Skin epidermis (tissue), 12 donors: ENCODE results near the gene XIRP2.
"Not testable (repeated sequence)": the region's sequence is repeated elsewhere in the genome, so short reads cannot be mapped to it uniquely, and the experiment has no call there.

Experiments used
- H3K27ac ChIP-seq, 21 experiments: fragments of 200-600 bp; sonication (generic) in 11 of 21; one replicate each; pipeline ENCODE4 v1.5.0; 2020; ENCODE audit warnings: mild to moderate bottlenecking in 3 of 21, inconsistent platforms in 2 of 21, moderate library complexity in 2 of 21
- H3K4me3 ChIP-seq, 7 experiments: fragments of 200-600 bp; sonication (generic) in 2 of 7; one replicate each; pipeline ENCODE4 v1.5.0; 2020; ENCODE audit warnings: inconsistent platforms in 2 of 7, mild to moderate bottlenecking in 2 of 7, moderate library complexity in 1 of 7

Gene XIRP2

DNA sequence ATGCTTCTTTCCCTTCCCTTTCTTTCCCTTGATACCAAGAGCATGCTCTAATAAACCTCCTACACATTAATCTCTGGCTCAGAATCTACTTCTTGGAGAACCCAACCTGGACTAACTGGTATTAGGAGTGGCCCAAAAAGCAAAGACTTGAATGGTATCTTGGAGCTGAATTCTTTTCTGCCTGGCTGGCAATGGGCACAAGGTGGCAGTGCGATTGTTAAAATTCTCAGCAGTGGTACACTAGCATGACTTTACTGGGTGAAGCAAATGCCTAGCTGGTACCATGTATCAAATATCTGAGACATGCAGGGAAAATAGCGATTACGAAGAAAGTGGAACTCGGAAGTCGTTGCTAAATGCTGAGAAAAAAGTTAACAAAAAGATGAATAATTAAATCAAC, 376.1 kb downstream of the XIRP2 start:
- Histone ChIP-seq H3K4me3 (no peak overlapping the region), H3K27ac (no peak overlapping the region)

DNA sequence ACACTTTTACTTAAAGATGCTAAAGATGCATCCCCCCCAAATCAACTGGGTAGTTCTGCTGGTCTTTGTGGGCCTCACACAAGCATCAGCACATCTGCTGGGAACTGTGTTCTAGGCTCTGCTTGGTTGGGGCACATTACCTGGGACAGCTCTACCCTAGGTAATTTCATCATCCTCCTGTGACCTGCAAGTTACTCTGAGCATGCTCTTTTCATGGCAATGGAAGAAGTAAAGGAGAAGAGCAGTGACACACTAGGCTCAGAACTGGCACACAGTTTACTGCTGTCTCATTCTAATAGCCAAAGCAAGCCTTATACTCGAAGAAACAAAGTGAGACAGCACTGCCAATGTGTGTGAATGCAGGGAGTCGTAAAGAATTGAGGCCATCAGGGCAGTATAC, 376.7 kb downstream of the XIRP2 start:
- Histone ChIP-seq H3K4me3 (no peak overlapping the region), H3K27ac (no peak overlapping the region)

DNA sequence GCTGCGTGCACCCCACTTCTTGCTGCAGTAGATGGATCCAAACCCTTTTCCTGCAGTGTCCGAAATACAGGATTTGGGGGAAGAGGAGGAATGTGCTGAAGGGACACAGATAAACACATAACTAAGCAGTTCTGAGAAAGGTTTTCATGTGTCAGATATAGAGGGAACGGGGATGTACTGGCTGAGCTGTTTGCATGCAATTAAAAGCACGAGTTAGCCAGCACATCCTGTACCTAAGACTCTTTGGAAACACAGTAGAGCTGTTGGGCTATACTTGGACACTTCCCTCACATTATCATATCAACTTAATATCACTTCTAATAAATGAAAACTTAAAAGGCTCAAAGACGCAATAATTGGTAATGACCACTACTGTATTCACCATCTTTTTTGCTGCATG, 377.4 kb downstream of the XIRP2 start:
- H3K27ac ChIP-seq: no peak overlapping the region

DNA sequence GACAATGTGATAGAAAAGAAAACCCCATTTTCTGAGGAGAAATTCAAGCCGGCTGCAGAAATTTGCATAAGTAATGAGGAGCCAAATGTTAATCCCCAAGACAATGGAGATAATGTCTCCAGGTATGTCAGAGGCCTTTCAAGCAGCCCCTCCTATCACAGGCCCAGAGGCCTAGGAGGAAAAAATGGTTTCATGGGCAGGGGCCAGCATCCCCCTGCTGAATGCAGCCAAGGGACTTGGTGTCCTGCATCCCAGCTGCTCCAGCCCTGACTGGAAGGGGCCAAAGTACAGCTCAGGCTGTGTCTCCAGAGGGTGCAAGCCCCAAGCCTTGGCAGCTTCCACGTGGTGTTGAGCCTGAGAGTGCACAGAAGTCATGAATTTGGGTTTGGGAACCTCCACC, 380.0 kb downstream of the XIRP2 start:
- H3K27ac ChIP-seq: not testable (repeated sequence)

More for the DNA sequence above, 377.4 kb downstream of the XIRP2 start:
- H3K4me3 ChIP-seq: no peak overlapping the region

DNA sequence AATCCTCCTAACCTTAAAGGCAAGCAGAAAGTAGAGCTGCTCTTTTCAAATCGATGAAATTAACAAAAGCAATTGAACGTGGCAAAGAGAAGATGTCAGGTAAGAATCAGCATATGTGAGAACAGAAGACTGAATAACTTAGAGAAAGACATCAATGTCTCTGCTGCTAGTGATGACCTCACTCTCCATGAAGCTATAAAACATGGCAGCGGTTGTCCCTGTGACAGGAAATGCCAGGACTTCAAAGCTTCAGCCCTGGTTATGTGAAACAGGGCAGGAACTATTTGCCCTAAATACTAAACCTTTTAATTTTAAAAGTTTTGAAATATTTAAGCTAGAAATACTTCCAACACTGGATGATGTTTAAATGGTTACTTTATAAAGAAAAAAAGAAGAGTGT, 383.7 kb downstream of the XIRP2 start:
- H3K27ac ChIP-seq: no peak overlapping the region
- no peak overlapping the region for H3K4me3 ChIP-seq

More for the DNA sequence above, 380.0 kb downstream of the XIRP2 start:
- not testable (repeated sequence) for H3K4me3 ChIP-seq

DNA sequence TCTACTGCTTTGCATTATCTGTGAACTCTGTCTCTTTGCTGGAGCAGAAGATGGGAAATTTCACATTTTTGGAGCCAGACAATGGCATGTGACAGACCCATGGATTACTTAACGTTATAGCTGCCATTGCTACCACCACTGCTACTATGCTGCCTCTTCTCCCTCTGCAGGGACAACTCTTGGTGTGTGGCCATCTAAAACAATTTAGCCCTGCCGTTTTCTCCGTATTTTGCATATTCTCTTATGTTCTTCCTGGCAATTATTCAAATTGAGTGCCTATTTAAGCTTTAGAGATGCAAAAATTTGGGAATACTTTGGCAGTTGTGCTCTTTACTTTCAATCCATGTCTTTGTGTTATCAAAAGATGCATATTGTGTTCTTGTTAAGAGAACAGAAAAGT, 386.8 kb downstream of the XIRP2 start:
- H3K4me3 ChIP-seq: no peak overlapping the region

DNA sequence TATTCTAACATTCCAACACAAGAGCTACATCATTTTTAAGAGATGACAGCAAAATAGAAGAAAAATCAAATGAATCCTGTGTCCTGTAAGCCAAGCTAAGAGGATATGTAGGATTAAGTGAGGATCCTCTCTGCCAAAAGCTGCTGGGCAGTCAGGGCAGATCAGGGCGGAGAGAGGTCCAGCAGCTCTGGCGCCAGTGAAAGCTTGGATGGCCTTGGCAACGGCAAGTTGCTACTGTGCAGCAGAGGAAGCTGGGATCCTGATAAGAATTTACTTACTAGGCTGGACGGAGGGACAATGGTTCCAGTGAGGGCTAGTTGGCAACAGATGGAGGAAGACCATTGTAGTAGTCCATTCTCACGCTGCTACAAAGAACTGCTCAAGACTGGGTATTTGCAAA, 391.5 kb downstream of the XIRP2 start:
- no peak overlapping the region for H3K4me3 ChIP-seq
- no peak overlapping the region for H3K27ac ChIP-seq

More for the DNA sequence above, 386.8 kb downstream of the XIRP2 start:
- no peak overlapping the region for H3K27ac ChIP-seq

DNA sequence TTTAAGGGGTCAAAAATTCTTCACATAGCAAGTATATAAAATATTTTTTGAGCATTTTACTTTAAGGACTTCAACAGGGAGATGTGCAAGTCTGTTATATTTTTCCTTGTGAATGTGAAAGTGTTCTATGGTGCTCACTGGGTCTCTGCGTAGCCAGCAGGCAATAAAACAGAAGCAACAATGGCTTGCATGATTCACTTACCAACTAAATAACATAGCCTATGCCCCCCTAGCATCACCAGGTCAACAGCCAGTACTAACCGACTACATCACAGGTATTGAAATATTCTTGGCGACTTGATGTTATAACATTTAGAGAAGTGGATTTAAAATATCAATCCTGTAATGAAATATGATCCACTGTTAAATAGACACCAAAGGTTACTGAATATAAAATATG, 398.9 kb downstream of the XIRP2 start:
- no peak overlapping the region for H3K27ac ChIP-seq
- H3K4me3 ChIP-seq: no peak overlapping the region

DNA sequence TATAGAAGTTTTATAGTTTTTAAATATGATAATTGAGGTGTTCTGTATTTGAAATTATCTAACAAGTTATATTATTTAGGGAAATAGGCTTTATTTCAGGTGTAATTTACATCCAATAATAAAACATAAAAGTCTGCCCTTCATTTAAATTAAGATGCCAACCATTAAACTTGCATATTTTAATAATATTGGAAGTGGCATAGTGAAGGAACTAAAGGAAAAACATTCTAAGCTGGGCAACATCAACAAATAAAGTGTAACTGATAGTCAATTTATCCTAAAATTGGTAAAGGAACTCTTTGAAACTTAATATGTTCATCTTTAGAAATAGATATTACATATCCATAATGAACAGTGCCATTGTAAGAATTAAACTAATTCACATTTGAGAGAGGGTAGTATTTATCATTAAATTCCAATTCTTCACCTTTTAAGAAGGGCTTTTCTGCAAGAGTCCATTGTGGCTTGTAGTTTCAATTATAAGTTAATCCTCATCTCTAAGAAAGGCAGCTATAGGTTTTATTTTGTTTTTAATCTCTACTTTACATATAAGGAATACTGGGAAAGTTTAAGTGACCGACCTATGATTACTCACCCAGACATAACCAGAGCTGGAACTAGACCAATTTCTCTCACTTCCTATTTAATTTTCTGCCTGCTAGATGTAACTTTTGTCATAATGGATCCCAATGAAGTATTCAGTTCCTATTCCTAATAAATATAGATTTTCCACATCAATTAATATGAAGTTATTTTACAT, 401.6 kb downstream of the XIRP2 start:
- no peak overlapping the region for H3K27ac ChIP-seq

DNA sequence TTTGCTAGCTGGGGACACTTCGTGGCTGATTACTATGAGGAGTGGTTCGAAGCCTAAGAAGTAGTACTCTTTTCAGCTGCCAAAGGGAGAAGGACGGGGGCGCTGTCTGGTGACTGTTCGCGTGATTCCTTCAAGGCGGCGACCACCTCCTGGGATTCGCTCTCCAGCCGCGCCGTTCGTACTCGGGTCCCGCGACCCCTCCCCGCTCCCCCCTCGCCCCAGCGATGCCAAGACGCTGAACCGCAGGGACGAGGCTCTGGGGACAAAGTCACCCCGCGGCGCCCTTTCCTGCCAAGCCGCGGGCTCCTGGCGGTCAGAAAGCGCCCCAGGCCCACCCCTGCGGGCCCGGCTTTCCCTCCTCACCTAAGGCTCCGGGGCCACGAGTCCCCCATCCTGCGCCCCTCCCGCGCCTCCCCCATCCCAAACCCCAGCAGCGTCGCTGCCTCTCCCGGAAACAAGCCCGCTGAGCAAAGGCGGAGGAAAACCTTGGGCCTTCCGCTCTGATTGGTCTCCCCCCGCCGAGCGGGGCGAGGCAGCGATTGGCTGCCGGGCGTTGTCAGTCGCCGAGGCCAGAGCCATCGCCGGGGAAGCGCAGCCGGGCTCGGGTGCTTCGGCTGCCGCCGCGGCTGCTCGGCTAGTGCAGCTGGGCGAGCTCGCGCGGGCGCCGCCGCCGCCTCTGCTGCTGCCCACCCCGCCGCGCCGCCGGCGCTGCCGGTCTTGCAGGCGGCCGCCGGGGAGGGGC, 404.3 kb downstream of the XIRP2 start, which contains the start of gene B3GALT1:
Gene B3GALT1, plus strand, starts transcription at position 572 of the 742 bp plus-strand sequence.
- H3K27ac ChIP-seq: peak within 1 kb of the TSS in 19 of 21 experiments; percentile 13 to 87 (median 65)
- H3K4me3 ChIP-seq: peak within 1 kb of the TSS; percentile 43 to 59 (median 51)

More for the DNA sequence above, 401.6 kb downstream of the XIRP2 start:
- no peak overlapping the region for H3K4me3 ChIP-seq

DNA sequence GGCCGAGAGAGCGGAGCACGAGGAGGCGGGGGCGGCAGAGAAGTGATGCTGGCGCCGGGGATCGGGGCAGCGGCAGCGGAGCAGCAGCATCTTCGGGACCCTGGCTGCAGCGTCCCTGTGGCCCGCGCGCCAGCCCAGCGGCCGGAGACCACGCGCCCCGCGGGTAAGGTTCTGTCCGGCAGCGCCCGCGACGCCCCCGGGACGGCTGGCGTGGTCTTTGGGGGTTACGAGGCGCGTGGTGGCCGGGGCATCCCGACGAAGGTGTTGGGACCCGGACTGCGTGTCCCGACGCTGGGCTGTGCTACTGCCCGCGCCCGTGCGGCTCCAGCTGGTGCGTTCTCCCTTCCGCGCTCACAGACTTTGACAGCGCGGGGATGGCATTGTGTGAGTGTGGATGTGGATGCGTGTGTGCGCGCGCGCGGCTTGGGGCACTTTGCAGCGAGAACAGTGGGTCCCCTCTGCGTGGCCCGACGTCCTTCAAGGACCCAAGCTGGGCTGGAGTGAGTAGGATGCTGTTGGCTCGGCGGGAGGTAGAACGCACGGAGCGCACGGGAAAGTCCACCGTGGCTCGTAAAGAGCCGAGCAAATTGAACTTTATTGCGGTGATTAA, 405.0 kb downstream of the XIRP2 start:
- Histone ChIP-seq H3K27ac (no peak overlapping the region), H3K4me3 (peak overlapping the region; percentile 43 to 59 (median 51))

DNA sequence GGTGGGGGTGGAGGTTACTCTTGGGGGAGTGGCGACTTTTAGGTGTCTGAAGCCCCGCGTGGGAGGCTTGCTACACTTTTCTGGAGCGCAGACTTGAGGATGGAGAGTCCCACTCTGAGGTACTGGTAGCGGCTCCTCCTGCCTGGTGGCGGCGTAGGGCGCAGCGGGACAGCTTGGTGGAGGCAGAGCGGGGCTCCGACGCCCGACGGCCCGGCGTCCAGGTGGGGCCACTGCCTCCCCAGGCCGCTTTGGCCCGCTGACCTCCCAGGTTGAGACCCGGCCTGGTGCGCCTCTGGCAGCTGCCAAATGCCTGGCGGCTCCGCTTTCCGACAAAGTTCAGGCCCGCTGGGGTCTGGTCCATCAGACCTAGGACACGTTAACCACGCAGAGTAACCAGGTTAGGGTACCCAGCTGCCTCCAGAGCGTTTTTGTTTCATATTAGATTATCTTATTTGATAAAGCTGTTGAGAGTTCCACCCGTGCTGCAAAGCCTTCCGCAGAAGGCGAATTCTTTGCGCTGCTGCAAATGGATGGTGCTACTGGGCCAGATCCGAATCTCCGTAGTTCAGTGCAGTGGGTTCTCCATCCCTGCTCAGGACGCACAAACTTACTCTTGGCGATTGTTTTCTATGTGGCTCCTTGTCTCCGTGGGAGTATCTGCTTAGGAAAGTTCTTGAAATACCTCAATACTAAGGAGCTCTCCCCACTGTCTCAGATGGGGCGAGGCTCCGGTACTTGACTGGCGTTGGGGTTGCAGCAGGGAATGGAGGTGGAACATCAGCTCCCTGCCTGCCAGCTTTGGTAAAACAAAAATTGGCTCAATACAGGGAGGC, 405.9 kb downstream of the XIRP2 start:
- Histone ChIP-seq H3K4me3 (peak overlapping the region in 3 of 7 experiments; percentile 48 to 59 (median 58)), H3K27ac (no peak overlapping the region)

DNA sequence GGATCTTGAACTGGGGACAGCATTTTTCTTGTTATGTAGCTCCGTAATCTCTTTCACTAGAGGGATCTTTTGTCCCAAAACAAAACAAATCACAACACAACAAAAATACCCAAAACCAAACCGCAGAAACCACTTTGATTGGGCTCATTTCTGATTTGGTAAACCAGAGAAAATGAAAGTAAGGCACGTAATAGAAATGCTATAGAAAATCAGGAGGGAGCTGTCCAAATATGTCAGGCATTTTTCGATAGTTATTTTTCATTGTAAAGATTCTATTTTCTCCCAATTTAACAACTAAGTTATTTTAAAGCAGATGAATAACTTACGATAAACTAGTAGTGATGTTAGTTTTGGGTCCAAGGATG, 406.5 kb downstream of the XIRP2 start:
- H3K27ac ChIP-seq: no peak overlapping the region

DNA sequence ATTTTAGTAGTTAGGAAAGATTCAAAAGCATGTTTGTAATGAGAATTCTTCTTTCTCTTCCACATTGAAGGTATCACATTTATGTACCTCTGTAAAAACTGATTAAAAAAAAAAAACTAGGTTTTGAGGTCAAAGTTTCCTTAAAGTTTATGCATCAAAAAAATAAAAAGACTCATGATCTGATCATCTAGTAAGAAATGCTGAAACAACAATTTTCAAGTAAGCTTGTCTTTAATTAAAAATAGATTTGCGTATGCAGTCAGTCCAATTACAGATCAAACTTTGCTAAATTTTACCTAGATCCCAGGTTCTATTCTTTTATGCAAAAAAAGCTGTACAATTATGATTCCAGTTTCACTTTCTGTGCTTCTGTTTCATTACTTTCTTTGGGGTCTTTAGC, 409.0 kb downstream of the XIRP2 start:
- H3K27ac ChIP-seq: no peak overlapping the region
- H3K4me3 ChIP-seq: no peak overlapping the region

More for the DNA sequence above, 406.5 kb downstream of the XIRP2 start:
- peak overlapping the region in 1 of 7 experiments; percentile 58 for H3K4me3 ChIP-seq

DNA sequence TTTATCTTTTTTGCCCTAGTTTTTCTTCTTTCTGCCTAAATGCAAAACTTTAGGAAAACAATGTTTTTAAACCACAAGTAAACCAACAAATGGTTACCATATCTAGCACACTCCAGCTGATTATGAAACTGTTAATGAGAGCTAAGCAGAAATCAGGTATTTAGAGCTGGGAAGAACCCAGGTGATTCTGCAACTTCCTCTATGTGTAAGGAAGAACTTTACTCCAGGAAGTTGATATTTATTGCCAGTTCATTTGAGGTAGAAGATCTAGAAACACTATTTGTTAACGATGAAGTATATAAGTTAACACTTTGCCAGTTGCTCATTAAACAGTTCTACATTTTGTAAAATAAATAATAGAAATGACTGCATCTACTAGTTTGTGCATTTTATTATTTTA, 409.7 kb downstream of the XIRP2 start:
- H3K27ac ChIP-seq: no peak overlapping the region
- H3K4me3 ChIP-seq: no peak overlapping the region
